Epidermal melanocyte (primary cell): ENCODE data around the gene COG1.

Experiments
- DNase-seq: peaks from one replicate; pipeline ENCODE4 v3.0.0; 2011; ENCODE audit warnings: low spot score; ENCODE audit not compliant: insufficient read length

The COG1 gene

GRCh38 chr17:73170324-73170723 lies 22.5 kb upstream of the COG1 start:
- DNase-seq, result no peak

- DNase-seq, result no peak
These were observed 20.6 kb upstream of the COG1 start for GRCh38 chr17:73172252-73172651.

- no peak for DNase-seq
These were observed 18.7 kb upstream of the COG1 start for GRCh38 chr17:73174126-73174525.

GRCh38 chr17:73175962-73176565 lies 16.8 kb upstream of the COG1 start:
- DNase-seq, result no peak

- no peak for DNase-seq
These were observed 13.5 kb upstream of the COG1 start for GRCh38 chr17:73179387-73179786.

- DNase-seq, result no peak
These were observed 13.0 kb upstream of the COG1 start for GRCh38 chr17:73179878-73180277.

- no peak for DNase-seq
These were observed 10.1 kb upstream of the COG1 start for GRCh38 chr17:73182616-73183310.

- DNase-seq, result no peak
These were observed 8.5 kb upstream of the COG1 start for GRCh38 chr17:73184136-73184993.

- no peak for DNase-seq
These were observed 6.4 kb upstream of the COG1 start for GRCh38 chr17:73186283-73187050.

- DNase-seq, result no peak
These were observed 5.6 kb upstream of the COG1 start for GRCh38 chr17:73187203-73187769.

GRCh38 chr17:73188011-73188410 lies 4.8 kb upstream of the COG1 start:
- DNase-seq, result no peak

GRCh38 chr17:73189417-73190099 lies 3.3 kb upstream of the COG1 start:
- DNase-seq, result no peak

- DNase-seq, result peak; percentile 55
These were observed 1.2 kb upstream of the COG1 start for GRCh38 chr17:73191443-73192205.

GRCh38 chr17:73192206-73192893 lies 505 bp upstream of the COG1 start:
- no peak for DNase-seq

GRCh38 chr17:73194514-73195222 lies 1.8 kb downstream of the COG1 start:
- DNase-seq, result no peak

GRCh38 chr17:73196500-73196899 lies 3.6 kb downstream of the COG1 start:
- DNase-seq, result no peak

- DNase-seq, result no peak
These were observed 4.3 kb downstream of the COG1 start for GRCh38 chr17:73197161-73197560.

GRCh38 chr17:73198201-73198929 lies 5.5 kb downstream of the COG1 start:
- no peak for DNase-seq
